Measurements from ENCODE around the gene GPM6B. TPM values are rescaled to one million over a fixed set of nuclear protein-coding genes. Genes with fewer than 3 reads are reported as not detected.

The GPM6B gene
- total RNA-seq, 2 experiments from 2014 or later, result not detected

DNA sequence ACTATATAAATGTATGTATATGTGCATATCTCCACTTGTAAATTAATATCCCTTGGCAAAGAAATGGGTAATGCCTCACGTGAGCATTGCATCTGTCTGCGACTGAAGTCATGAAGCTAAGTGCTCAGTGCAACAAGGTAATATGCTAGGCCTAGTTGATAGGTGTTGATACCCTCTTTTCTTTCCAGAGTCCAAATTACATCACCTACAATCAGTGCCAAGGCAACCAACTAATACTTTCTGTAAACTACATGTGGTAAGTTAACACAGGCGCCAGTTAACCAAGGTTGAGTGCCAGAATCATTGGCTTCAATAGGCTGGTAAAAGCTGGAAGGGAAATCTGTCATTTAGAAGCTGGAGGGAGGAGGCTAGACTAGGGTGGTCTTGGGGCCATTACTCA lies 41.1 kb downstream of the GPM6B start:
- Histone ChIP-seq H2AFZ (ENCODE audit: low read length) (no peak overlapping the region), H3K4me3 (ENCODE audit: low read depth, low read length, poor library complexity, severe bottlenecking) (no peak overlapping the region), H3K4me2 (ENCODE audit: low read length) (no peak overlapping the region), H3K9me3 (ENCODE audit: low read length) (no peaks in the 10 kb centered on the region), H3K27ac (ENCODE audit: low read depth, low read length, poor library complexity, severe bottlenecking) (no peak overlapping the region), H3K4me1 (ENCODE audit: insufficient read depth, low read length, poor library complexity, severe bottlenecking) (peaks cover 6% of the 10 kb centered on the region), H3K79me2 (ENCODE audit: insufficient read depth, low read depth, low read length) (no peaks in the 10 kb centered on the region), H4K20me1 (ENCODE audit: insufficient read depth, low read length) (no peaks in the 10 kb centered on the region), H3K9me2 (ENCODE audit: insufficient read depth, low read length) (no peaks in the 10 kb centered on the region), H3K36me3 (ENCODE audit: insufficient read depth, low read length) (peaks cover 62% of the 10 kb centered on the region)
- no peak for DNase-seq (ENCODE audit: low spot score)
- CTCF ChIA-PET (ENCODE audit: unreplicated experiment), result no interaction called here
- POLR2A ChIA-PET, result no interaction called here
- intact Hi-C loops (cut with micrococcal nuclease; ENCODE audit: unreplicated experiment), result no loop called here
- TF ChIP-seq EZH2phosphoT487 (IDR thresholded peaks at IDR 0.05; ENCODE audit: borderline replicate concordance, low read depth, low read length), result no peak
- TF ChIP-seq, protein P1, sequence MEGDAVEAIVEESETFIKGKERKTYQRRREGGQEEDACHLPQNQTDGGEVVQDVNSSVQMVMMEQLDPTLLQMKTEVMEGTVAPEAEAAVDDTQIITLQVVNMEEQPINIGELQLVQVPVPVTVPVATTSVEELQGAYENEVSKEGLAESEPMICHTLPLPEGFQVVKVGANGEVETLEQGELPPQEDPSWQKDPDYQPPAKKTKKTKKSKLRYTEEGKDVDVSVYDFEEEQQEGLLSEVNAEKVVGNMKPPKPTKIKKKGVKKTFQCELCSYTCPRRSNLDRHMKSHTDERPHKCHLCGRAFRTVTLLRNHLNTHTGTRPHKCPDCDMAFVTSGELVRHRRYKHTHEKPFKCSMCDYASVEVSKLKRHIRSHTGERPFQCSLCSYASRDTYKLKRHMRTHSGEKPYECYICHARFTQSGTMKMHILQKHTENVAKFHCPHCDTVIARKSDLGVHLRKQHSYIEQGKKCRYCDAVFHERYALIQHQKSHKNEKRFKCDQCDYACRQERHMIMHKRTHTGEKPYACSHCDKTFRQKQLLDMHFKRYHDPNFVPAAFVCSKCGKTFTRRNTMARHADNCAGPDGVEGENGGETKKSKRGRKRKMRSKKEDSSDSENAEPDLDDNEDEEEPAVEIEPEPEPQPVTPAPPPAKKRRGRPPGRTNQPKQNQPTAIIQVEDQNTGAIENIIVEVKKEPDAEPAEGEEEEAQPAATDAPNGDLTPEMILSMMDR (conservative IDR thresholded peaks at IDR 0.05; ENCODE audit: low read length), result no peak
- no TSS peak for BruUV-seq (replicated peaks)

- intact Hi-C loops (cut with micrococcal nuclease; ENCODE audit: unreplicated experiment), result no loop called here
- DNase-seq (ENCODE audit: low spot score), result no peak
- Histone ChIP-seq H3K36me3 (ENCODE audit: insufficient read depth, low read length) (peaks cover 74% of the 10 kb centered on the region), H3K9me2 (ENCODE audit: insufficient read depth, low read length) (no peaks in the 10 kb centered on the region), H2AFZ (ENCODE audit: low read length) (no peak overlapping the region), H3K9me3 (ENCODE audit: low read length) (no peaks in the 10 kb centered on the region), H3K4me1 (ENCODE audit: insufficient read depth, low read length, poor library complexity, severe bottlenecking) (no peaks in the 10 kb centered on the region), H3K4me2 (ENCODE audit: low read length) (no peak overlapping the region), H4K20me1 (ENCODE audit: insufficient read depth, low read length) (no peaks in the 10 kb centered on the region), H3K4me3 (ENCODE audit: low read depth, low read length, poor library complexity, severe bottlenecking) (no peak overlapping the region), H3K79me2 (ENCODE audit: insufficient read depth, low read depth, low read length) (no peaks in the 10 kb centered on the region), H3K27ac (ENCODE audit: low read depth, low read length, poor library complexity, severe bottlenecking) (no peak overlapping the region)
- CTCF ChIA-PET (ENCODE audit: unreplicated experiment), result no interaction called here
- TF ChIP-seq, protein P1 (conservative IDR thresholded peaks at IDR 0.05; ENCODE audit: low read length), result no peak
- TF ChIP-seq EZH2phosphoT487 (IDR thresholded peaks at IDR 0.05; ENCODE audit: borderline replicate concordance, low read depth, low read length), result no peak
- POLR2A ChIA-PET, result interaction anchor here (1.3 kb wide), 1 partner anchor 190 kb away, joined by 3 read pairs; no protein-coding TSS in a partner anchor
- BruUV-seq (replicated peaks), result no TSS peak
These were observed 42.2 kb downstream of the GPM6B start for GRCh38 chrX:13774696-13775095.

DNA sequence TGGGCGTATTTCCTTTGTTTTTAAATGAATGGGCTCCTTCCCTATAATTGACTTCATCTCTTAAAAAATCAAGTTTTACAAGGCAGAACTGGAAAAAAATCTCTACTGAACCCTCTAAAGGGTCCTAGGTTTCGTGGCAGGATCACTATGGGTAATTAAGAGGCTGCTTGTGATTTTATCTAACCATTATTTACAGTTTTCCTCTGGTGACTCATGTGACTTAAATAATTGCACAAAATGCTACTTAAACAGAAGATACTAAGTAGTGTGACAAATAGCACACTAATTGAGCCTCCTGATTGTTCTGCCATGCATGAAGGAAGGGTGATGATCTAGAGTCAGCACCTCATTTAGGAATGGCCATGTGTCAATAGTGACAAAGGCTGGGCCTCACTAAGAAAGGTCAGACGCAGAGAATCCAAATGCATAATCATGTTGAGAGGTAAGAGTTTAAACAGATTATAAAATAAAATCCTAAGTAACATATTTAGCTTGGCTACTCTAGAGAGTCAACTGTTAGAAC lies 46.8 kb downstream of the GPM6B start:
- H3K4me2 ChIP-seq (ENCODE audit: low read length), result no peak overlapping the region
- CTCF ChIA-PET (ENCODE audit: unreplicated experiment), result no interaction called here
- no peaks in the 10 kb centered on the region for H4K20me1 ChIP-seq (ENCODE audit: insufficient read depth, low read length)
- no peak overlapping the region for H3K27ac ChIP-seq (ENCODE audit: low read depth, low read length, poor library complexity, severe bottlenecking)
- intact Hi-C loops (cut with micrococcal nuclease; ENCODE audit: unreplicated experiment), result no loop called here
- no TSS peak for BruUV-seq (replicated peaks)
- TF ChIP-seq, protein P1 (conservative IDR thresholded peaks at IDR 0.05; ENCODE audit: low read length), result no peak
- TF ChIP-seq EZH2phosphoT487 (IDR thresholded peaks at IDR 0.05; ENCODE audit: borderline replicate concordance, low read depth, low read length), result no peak
- no peak overlapping the region for H3K4me3 ChIP-seq (ENCODE audit: low read depth, low read length, poor library complexity, severe bottlenecking)
- no peaks in the 10 kb centered on the region for H3K9me2 ChIP-seq (ENCODE audit: insufficient read depth, low read length)
- H3K9me3 ChIP-seq (ENCODE audit: low read length), result no peaks in the 10 kb centered on the region
- H3K4me1 ChIP-seq (ENCODE audit: insufficient read depth, low read length, poor library complexity, severe bottlenecking), result no peaks in the 10 kb centered on the region
- H2AFZ ChIP-seq (ENCODE audit: low read length), result no peak overlapping the region
- POLR2A ChIA-PET, result interaction anchor here (0.6 to 2.5 kb wide), 2 partner anchors 8 to 466 kb away, joined by 3 to 9 read pairs; no protein-coding TSS in a partner anchor
- H3K79me2 ChIP-seq (ENCODE audit: insufficient read depth, low read depth, low read length), result no peaks in the 10 kb centered on the region
- peaks cover 100% of the 10 kb centered on the region for H3K36me3 ChIP-seq (ENCODE audit: insufficient read depth, low read length)
- no peak for DNase-seq (ENCODE audit: low spot score)
